OCI-LY7 (cell line): ENCODE measurements around the gene TGFB1. TPM values are rescaled to one million over a fixed set of nuclear protein-coding genes. Genes with fewer than 3 reads are reported as not detected.

Experiments
- Bru-seq: library from RNA; stranded (reverse); fragments of 400-500 nt; gene quantifications from one replicate; lab custom pipeline; 2021; lab: Mats Ljungman, UMichigan
- BruChase-seq, 2 experiments: library from RNA; stranded (reverse); fragments of 400-500 nt; gene quantifications; one replicate each; lab custom pipeline; 2021; lab: Mats Ljungman, UMichigan
- BruUV-seq: library from RNA; stranded (reverse); fragments of 400-500 nt; replicated peaks from 2 replicates; lab custom pipeline; 2021; lab: Mats Ljungman, UMichigan
- CTCF ChIA-PET: fragments of 300-600 bp; sonication (Branson Sonifier 250); formaldehyde crosslinking; loops from one replicate; lab custom pipeline; 2022; ENCODE audit warnings: antibody characterized with exemption; ENCODE audit not compliant: unreplicated experiment; lab: Charles Lee
- POLR2A ChIA-PET: fragments of 300-600 bp; sonication (Branson Sonifier 250); formaldehyde crosslinking; loops from one replicate; lab custom pipeline; 2022; ENCODE audit warnings: antibody characterized with exemption; lab: Charles Lee
- DNase-seq: peaks from one replicate; pipeline ENCODE4 v3.0.0-alpha.2; 2015; ENCODE audit warnings: low spot score
- H2AFZ ChIP-seq: fragments of 200-600 bp; sonication (generic), shearing (Covaris generic); 2 replicates; pipeline ENCODE4 v1.6.1; 2014; ENCODE audit warnings: mild to moderate bottlenecking, antibody characterized with exemption, low read length, moderate library complexity
- H3K27ac ChIP-seq: fragments of 200-600 bp; sonication (generic); 2 replicates; pipeline ENCODE4 v1.5.1; 2014; ENCODE audit warnings: mixed run types, low read depth, mild to moderate bottlenecking, moderate library complexity, low read length, inconsistent platforms; ENCODE audit not compliant: poor library complexity, severe bottlenecking
- H3K36me3 ChIP-seq: fragments of 200-600 bp; sonication (generic); 2 replicates; pipeline ENCODE4 v1.6.1; 2014; ENCODE audit warnings: mild to moderate bottlenecking, antibody characterized with exemption, low read length, moderate library complexity, mixed read lengths; ENCODE audit not compliant: insufficient read depth
- H3K4me1 ChIP-seq: fragments of 200-600 bp; sonication (generic); 2 replicates; pipeline ENCODE4 v1.5.1; 2014; ENCODE audit warnings: mild to moderate bottlenecking, low read length; ENCODE audit not compliant: insufficient read depth, poor library complexity, severe bottlenecking
- H3K4me2 ChIP-seq: fragments of 200-600 bp; sonication (generic); 2 replicates; pipeline ENCODE4 v1.6.1; 2014; ENCODE audit warnings: mild to moderate bottlenecking, low read length
- H3K4me3 ChIP-seq: fragments of 200-600 bp; sonication (generic); 2 replicates; pipeline ENCODE4 v1.5.1; 2014; ENCODE audit warnings: mild to moderate bottlenecking, low read depth, low read length; ENCODE audit not compliant: poor library complexity, severe bottlenecking
- H3K79me2 ChIP-seq: fragments of 200-600 bp; sonication (generic); 2 replicates; pipeline ENCODE4 v1.6.1; 2016; ENCODE audit warnings: low read depth, mild to moderate bottlenecking, low read length, moderate library complexity, mixed read lengths; ENCODE audit not compliant: insufficient read depth
- H3K9me2 ChIP-seq: fragments of 200-600 bp; sonication (generic); 2 replicates; pipeline ENCODE4 v1.6.1; 2016; ENCODE audit warnings: mild to moderate bottlenecking, low read length, mixed read lengths; ENCODE audit not compliant: insufficient read depth
- H3K9me3 ChIP-seq: fragments of 200-600 bp; sonication (generic); 2 replicates; pipeline ENCODE4 v1.6.1; 2014; ENCODE audit warnings: mild to moderate bottlenecking, mixed run types, low read length, mixed read lengths
- H4K20me1 ChIP-seq: fragments of 200-600 bp; sonication (generic); 2 replicates; pipeline ENCODE4 v1.6.1; 2014; ENCODE audit warnings: mild to moderate bottlenecking, antibody characterized with exemption, low read length, moderate library complexity, mixed read lengths; ENCODE audit not compliant: insufficient read depth
- EZH2phosphoT487 ChIP-seq: fragments of 200-600 bp; sonication (generic); IDR thresholded peaks from 2 replicates; pipeline ENCODE4 v1.6.1; 2018; ENCODE audit warnings: low read depth, borderline replicate concordance, mild to moderate bottlenecking, mixed run types, antibody characterized with exemption, low read length, moderate library complexity, mixed read lengths
- intact Hi-C: fragments of 100-400 bp; cut with micrococcal nuclease; formaldehyde crosslinking; loops from one replicate; pipeline ENCODE4 v1.10.0; 2022; ENCODE audit not compliant: unreplicated experiment
- long read RNA-seq: library from polyadenylated mRNA; stranded (forward); transcript quantifications from one replicate; pipeline ENCODE4 v2.0.0, GENCODE V29; 2022
- total RNA-seq, 2 experiments: library from RNA; depleted of rRNA in 1 of 2; stranded (reverse); fragments of >200 nt in 1 of 2; shearing (Covaris generic) in 1 of 2; gene quantifications; 2 replicates each; pipeline ENCODE4 v1.2.3, GENCODE V29; 2014 to 2022
- TF ChIP-seq, protein P1 (sequence below): fragments of 200-600 bp; sonication (generic); conservative IDR thresholded peaks from 2 replicates; pipeline ENCODE4 v1.5.1; 2014; ENCODE audit warnings: mild to moderate bottlenecking, antibody characterized with exemption, low read length, moderate library complexity, mixed read lengths

The TGFB1 gene
- 10.9 and 15.5 TPM in 2 replicates for total RNA-seq (2014; rRNA removed; shearing (Covaris generic))
- total RNA-seq (2022) = 69.9 and 88.8 TPM in 2 replicates
- Bru-seq, nascent RNA = percentile 64 among the genes with signal in this experiment
- percentile 83 among the genes with signal in this experiment for BruChase-seq, experiment 1, labeled RNA remaining after a 6-hour chase
- BruChase-seq, experiment 2, labeled RNA remaining after a 2-hour chase = percentile 71 among the genes with signal in this experiment
- long read RNA-seq, transcript TGFB1-201 (7 exons, 2,769 nt) = major isoform, 155 of 241 reads
- long read RNA-seq, partial matches to known transcripts = 12 of 241 reads
- long read RNA-seq, other reads (novel, unspliced or antisense) = 74 of 241 reads

DNA sequence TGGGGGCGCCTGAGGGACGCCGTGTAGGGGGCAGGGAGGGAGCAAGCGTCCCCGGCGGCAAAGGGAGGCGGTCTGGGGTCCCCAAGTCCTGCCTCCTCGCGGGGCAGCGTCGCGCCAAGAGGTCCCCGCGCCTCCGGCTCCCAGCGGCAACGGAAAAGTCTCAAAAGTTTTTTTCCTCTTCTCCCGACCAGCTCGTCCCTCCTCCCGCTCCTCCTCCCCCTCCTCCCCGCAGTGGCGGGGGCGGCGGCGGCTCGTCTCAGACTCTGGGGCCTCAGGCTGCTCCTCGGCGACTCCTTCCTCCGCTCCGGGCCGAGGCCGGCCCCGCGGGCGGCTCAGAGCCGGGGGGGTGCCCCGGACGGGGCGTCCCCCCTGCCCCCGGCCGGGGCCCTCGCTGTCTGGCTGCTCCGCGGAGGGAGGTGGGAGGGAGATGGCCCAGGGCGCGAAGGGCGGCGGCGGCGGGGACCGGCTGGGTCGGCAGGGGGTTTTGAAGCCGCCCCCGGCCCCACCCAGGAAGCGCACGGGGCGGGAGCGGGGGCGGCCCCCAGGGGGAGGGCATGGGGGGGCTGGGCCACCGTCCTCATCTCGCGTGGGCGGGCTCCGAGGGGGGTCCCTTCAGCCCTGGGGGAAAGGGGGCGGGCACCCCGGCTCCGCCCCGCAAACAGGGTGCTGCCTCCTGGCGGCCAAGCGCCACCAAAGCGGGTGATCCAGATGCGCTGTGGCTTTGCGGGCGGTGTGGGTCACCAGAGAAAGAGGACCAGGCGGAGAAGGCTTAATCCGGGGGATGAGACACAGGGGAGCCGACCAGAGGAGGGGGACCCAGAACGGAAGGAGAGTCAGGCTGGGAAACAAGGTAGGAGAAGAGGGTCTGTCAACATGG, at the start of gene TGFB1:
TGFB1 (minus strand) TSS at position 457 of the 877 bp plus-strand sequence. CDS start 878 bp downstream, outside the sequence.
- CTCF ChIA-PET = interaction anchor here (1.2 kb wide), 1 partner anchor 10 kb away, joined by 4 read pairs; no protein-coding TSS in a partner anchor
- Histone ChIP-seq H3K36me3 (peaks cover 22% of the 10 kb centered on the region), H3K27ac (peak within 1 kb of the TSS; percentile 54), H3K4me2 (peak within 1 kb of the TSS; percentile 78), H2AFZ (peak within 1 kb of the TSS; percentile 22; the same call in 1 of the 2 replicates), H3K4me3 (peak within 1 kb of the TSS; percentile 77), H3K9me3 (no peaks in the 10 kb centered on the region), H4K20me1 (peaks cover 4% of the 10 kb centered on the region), H3K9me2 (no peaks in the 10 kb centered on the region), H3K4me1 (peaks cover 21% of the 10 kb centered on the region), H3K79me2 (peaks cover 42% of the 10 kb centered on the region; the same call in 1 of the 2 replicates)
- TSS peak; percentile 98 for BruUV-seq
- POLR2A ChIA-PET = interaction anchor here (1.3 to 1.7 kb wide), 2 partner anchors 9 to 27 kb away, joined by 4 to 5 read pairs; no protein-coding TSS in a partner anchor
- intact Hi-C loops = loop anchor here (2.0 kb wide), 2 partner anchors 43 to 91 kb away; partner anchors contain the start of gene CCDC97
- TF ChIP-seq, protein P1, sequence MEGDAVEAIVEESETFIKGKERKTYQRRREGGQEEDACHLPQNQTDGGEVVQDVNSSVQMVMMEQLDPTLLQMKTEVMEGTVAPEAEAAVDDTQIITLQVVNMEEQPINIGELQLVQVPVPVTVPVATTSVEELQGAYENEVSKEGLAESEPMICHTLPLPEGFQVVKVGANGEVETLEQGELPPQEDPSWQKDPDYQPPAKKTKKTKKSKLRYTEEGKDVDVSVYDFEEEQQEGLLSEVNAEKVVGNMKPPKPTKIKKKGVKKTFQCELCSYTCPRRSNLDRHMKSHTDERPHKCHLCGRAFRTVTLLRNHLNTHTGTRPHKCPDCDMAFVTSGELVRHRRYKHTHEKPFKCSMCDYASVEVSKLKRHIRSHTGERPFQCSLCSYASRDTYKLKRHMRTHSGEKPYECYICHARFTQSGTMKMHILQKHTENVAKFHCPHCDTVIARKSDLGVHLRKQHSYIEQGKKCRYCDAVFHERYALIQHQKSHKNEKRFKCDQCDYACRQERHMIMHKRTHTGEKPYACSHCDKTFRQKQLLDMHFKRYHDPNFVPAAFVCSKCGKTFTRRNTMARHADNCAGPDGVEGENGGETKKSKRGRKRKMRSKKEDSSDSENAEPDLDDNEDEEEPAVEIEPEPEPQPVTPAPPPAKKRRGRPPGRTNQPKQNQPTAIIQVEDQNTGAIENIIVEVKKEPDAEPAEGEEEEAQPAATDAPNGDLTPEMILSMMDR = peak; percentile 85
- no peak for TF ChIP-seq EZH2phosphoT487
- DNase-seq = peak; percentile 93

DNA sequence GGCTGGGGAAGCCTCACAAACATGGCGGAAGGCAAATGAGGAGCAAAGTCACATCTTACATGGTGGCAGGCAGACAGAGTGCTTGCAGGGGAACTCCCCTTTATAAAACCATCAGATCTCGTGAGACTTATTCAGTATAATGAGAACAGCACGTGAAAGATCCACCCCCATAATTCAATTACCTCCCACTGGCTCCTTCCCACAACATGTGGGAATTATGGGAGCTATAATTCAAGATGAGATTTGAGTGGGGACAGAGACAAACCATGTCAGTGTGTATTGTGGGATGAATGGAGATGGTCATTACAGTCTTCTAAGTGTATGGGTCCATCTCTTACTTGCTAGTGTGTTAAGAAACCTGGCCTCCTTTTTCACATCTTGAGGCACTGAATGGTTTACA, 48.3 kb upstream of the TGFB1 start:
- ChIA-PET POLR2A (no interaction called here), CTCF (interaction anchor here (1.0 kb wide), 1 partner anchor 37 kb away, joined by 3 read pairs; the partner anchor contains the start of gene DMAC2)
- Histone ChIP-seq H4K20me1 (no peaks in the 10 kb centered on the region), H3K36me3 (no peaks in the 10 kb centered on the region), H3K4me2 (no peak overlapping the region), H3K9me3 (no peaks in the 10 kb centered on the region), H3K9me2 (no peaks in the 10 kb centered on the region), H3K4me3 (no peak overlapping the region), H3K4me1 (peaks cover 12% of the 10 kb centered on the region), H3K27ac (no peak overlapping the region), H3K79me2 (peaks cover 13% of the 10 kb centered on the region; the same call in 1 of the 2 replicates), H2AFZ (no peak overlapping the region)
- intact Hi-C loops = no loop called here
- TF ChIP-seq EZH2phosphoT487 = no peak
- TF ChIP-seq, protein P1 = no peak
- no TSS peak for BruUV-seq
- no peak for DNase-seq
